HG03045 (cell line): ENCODE data around the gene MAN1A2.

ENCODE experiments used
- ATAC-seq: cut with Tn5 transposase; IDR thresholded peaks from one replicate; pipeline ENCODE4 v1.9.1; 2021; ENCODE audit warnings: mild to moderate bottlenecking, moderate library complexity; ENCODE audit not compliant: unreplicated experiment

The MAN1A2 gene

GRCh38 chr1:117481410-117481809, 114.2 kb downstream of the MAN1A2 start:
- ATAC-seq, result no peak

GRCh38 chr1:117493906-117494305, 126.7 kb downstream of the MAN1A2 start:
- no peak for ATAC-seq

GRCh38 chr1:117495068-117495467, 127.8 kb downstream of the MAN1A2 start:
- ATAC-seq, result no peak

- ATAC-seq, result no peak
These were observed 131.8 kb downstream of the MAN1A2 start for GRCh38 chr1:117499071-117499470.

GRCh38 chr1:117500584-117500983, 133.3 kb downstream of the MAN1A2 start:
- no peak for ATAC-seq

GRCh38 chr1:117501281-117501680, 134.0 kb downstream of the MAN1A2 start:
- ATAC-seq, result no peak

- ATAC-seq, result no peak
These were observed 144.0 kb downstream of the MAN1A2 start for GRCh38 chr1:117511273-117511672.

GRCh38 chr1:117512728-117513321, 145.6 kb downstream of the MAN1A2 start:
- ATAC-seq, result no peak

- no peak for ATAC-seq
These were observed 155.9 kb downstream of the MAN1A2 start for GRCh38 chr1:117523111-117523510.

- ATAC-seq, result no peak
These were observed 159.8 kb downstream of the MAN1A2 start for GRCh38 chr1:117527074-117527473.

GRCh38 chr1:117527566-117528102, 160.4 kb downstream of the MAN1A2 start:
- no peak for ATAC-seq

- no peak for ATAC-seq
These were observed 162.4 kb downstream of the MAN1A2 start for GRCh38 chr1:117529683-117530082.

GRCh38 chr1:117531222-117531621, 164.0 kb downstream of the MAN1A2 start:
- no peak for ATAC-seq

- ATAC-seq, result peak; percentile 75
These were observed 167.8 kb downstream of the MAN1A2 start for GRCh38 chr1:117534995-117535467.

- no peak for ATAC-seq
These were observed 168.6 kb downstream of the MAN1A2 start for GRCh38 chr1:117535821-117536220.

- ATAC-seq, result no peak
These were observed 170.2 kb downstream of the MAN1A2 start for GRCh38 chr1:117537291-117537920.

GRCh38 chr1:117540532-117540931, 173.3 kb downstream of the MAN1A2 start:
- ATAC-seq, result no peak

GRCh38 chr1:117541003-117541402, 173.8 kb downstream of the MAN1A2 start:
- ATAC-seq, result no peak

- ATAC-seq, result no peak
These were observed 174.3 kb downstream of the MAN1A2 start for GRCh38 chr1:117541585-117541984.

GRCh38 chr1:117544509-117545109, 177.4 kb downstream of the MAN1A2 start:
- no peak for ATAC-seq

- no peak for ATAC-seq
These were observed 179.2 kb downstream of the MAN1A2 start for GRCh38 chr1:117546467-117546866.

- ATAC-seq, result no peak
These were observed 186.2 kb downstream of the MAN1A2 start for GRCh38 chr1:117553471-117553870.
